Prostate gland (tissue), 2 donors: ENCODE measurements around the gene CHTOP.

Experiments used
- POLR2A ChIP-seq: fragments of 450-650 bp; IDR thresholded peaks from one replicate; pipeline ENCODE4 v1.6.1; 2016; ENCODE audit warnings: antibody characterized with exemption, mild to moderate bottlenecking
- TF ChIP-seq, protein P1 (sequence below), 4 experiments: fragments of 200-600 bp in 2 of 4; fragments of 450-650 bp in 2 of 4; sonication (generic) in 2 of 4; IDR thresholded peaks; 1 replicate in 3 of 4; 2 replicates in 1 of 4; pipeline ENCODE4 v1.5.1; 2016 to 2019; ENCODE audit warnings: antibody characterized with exemption in 4 of 4, mild to moderate bottlenecking in 2 of 4, moderate library complexity in 2 of 4

GRCh38 chr1:153585006-153585405 lies 48.9 kb upstream of the CHTOP start:
- TF ChIP-seq POLR2A: no peak
- TF ChIP-seq, protein P1, sequence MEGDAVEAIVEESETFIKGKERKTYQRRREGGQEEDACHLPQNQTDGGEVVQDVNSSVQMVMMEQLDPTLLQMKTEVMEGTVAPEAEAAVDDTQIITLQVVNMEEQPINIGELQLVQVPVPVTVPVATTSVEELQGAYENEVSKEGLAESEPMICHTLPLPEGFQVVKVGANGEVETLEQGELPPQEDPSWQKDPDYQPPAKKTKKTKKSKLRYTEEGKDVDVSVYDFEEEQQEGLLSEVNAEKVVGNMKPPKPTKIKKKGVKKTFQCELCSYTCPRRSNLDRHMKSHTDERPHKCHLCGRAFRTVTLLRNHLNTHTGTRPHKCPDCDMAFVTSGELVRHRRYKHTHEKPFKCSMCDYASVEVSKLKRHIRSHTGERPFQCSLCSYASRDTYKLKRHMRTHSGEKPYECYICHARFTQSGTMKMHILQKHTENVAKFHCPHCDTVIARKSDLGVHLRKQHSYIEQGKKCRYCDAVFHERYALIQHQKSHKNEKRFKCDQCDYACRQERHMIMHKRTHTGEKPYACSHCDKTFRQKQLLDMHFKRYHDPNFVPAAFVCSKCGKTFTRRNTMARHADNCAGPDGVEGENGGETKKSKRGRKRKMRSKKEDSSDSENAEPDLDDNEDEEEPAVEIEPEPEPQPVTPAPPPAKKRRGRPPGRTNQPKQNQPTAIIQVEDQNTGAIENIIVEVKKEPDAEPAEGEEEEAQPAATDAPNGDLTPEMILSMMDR (IDR thresholded peaks at IDR 0.05): no peak
